AG04449 (cell line): ENCODE results near the gene DLGAP3.

ENCODE experiments used
- CTCF ChIA-PET: fragments of 350-600 bp; formaldehyde crosslinking; extraction: SDS; loops from one replicate; lab custom pipeline; 2021; ENCODE audit warnings: antibody characterized with exemption; lab: Yijun Ruan, JAX
- POLR2A ChIA-PET: fragments of 400-600, 350-600 bp; formaldehyde crosslinking; extraction: SDS; loops from one replicate; lab custom pipeline; 2020; ENCODE audit warnings: antibody characterized with exemption, inconsistent platforms; lab: Yijun Ruan, JAX
- DNase-seq: peaks from one replicate; pipeline ENCODE4 v3.0.0-alpha.2; 2010; ENCODE audit warnings: low read depth, low spot score
- H3K4me3 ChIP-seq: 2 replicates; pipeline ENCODE4 v1.5.1; 2011; ENCODE audit warnings: low read depth, mild to moderate bottlenecking, control low read depth, low read length
- CTCF ChIP-seq: IDR thresholded peaks from one replicate; pipeline ENCODE4 v1.5.1; 2011; ENCODE audit warnings: mild to moderate bottlenecking, moderate library complexity, low read length, control low read depth, inconsistent platforms; ENCODE audit not compliant: insufficient read depth; ENCODE audit errors: missing control alignments

DLGAP3 gene

DNA sequence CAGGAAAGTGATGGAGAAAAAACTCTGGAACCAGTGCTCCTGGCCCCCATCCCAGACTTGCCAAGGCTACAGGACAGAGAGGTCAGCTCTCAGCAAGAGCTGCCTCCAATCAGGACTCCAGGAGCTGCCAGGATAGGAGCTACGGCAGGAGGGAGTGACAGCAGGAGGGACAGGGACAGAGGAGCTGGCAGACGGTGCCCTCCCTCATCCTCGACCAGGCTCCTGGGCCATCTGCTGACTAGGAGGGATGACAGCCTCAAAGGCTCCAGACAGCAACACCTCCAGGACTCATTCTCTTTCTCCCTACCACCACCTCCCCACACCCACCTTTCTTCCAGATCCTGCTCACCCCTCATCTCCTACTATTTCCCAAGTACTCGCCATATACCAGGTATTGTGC, 22.7 kb downstream of the DLGAP3 start:
- no peak for TF ChIP-seq CTCF
- DNase-seq = no peak
- H3K4me3 ChIP-seq = no peak overlapping the region
- POLR2A ChIA-PET = no interaction called here
- CTCF ChIA-PET = interaction anchor here (1.2 kb wide), 1 partner anchor 10 kb away, joined by 3 read pairs; no protein-coding TSS in a partner anchor

DNA sequence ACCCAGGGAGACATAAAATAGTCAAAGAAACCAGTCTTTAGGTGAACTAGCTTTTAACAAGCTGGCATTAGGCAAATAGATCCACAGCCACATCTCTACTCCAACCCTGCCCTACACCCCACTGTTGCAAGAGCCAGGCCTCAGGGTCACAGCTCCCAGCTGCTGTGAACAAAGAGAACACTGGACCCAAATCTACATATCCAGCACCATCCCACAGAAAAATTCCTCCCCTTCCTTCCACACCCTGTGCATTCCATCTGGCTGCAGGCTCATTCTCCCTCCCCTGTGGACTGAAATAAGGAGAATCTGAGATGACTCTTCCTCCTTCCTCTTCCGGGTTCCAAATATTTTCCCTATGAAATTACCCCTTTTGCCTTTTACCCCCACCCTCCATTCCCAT, 23.2 kb downstream of the DLGAP3 start:
- CTCF ChIA-PET = interaction anchor here (1.2 kb wide), 1 partner anchor 11 kb away, joined by 3 read pairs; no protein-coding TSS in a partner anchor

DNA sequence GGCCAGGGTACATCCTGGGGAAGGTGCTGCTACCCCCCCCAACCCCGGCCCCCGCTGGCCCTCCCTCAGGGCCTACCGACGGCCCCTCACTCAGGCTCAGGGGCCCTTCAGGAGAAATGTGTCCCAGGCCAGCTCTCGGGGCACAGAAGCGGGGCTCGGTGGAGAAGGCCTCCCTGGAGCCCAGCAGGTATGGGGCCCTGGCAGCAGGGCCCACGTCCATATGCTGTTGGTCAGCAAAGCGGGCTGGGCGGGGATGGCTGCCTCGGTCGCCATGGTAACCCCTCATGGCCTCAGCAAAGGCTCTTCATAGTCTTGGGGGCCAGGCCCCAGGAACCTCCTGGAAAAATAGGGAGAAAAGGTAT, 24.4 kb downstream of the DLGAP3 start:
- POLR2A ChIA-PET = no interaction called here
- DNase-seq = no peak
- CTCF ChIA-PET = no interaction called here
- no peak for TF ChIP-seq CTCF
- H3K4me3 ChIP-seq = no peak overlapping the region

More for the DNA sequence above, 23.2 kb downstream of the DLGAP3 start:
- no peak for DNase-seq
- TF ChIP-seq CTCF = no peak
- POLR2A ChIA-PET = no interaction called here
- no peak overlapping the region for H3K4me3 ChIP-seq

GRCh38 chr1:34904236-34905097, 25.0 kb downstream of the DLGAP3 start:
- no peak for TF ChIP-seq CTCF
- DNase-seq = no peak
- no peak overlapping the region for H3K4me3 ChIP-seq
- ChIA-PET POLR2A (no interaction called here), CTCF (no interaction called here)

DNA sequence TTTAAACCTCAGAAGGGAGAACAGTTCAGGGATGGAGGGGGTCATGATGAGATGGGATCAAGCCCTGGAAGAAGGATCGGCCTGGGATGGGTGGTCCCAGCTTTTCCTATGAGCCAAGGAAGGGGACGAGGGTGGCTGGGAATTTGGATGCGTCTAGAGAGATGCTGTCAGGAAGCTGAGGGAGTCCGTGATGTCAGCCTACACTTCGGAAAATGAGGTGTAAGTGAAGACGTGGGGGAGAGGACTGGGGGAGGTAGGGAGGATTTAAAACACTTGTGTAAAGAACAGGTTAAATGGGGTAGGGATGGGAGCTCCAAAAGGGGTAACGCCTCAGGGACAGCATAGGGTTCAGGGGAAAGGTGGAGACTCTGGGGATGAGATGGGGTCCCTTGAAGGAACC, 27.5 kb downstream of the DLGAP3 start:
- DNase-seq = no peak
- ChIA-PET CTCF (no interaction called here), POLR2A (no interaction called here)
- no peak overlapping the region for H3K4me3 ChIP-seq
- no peak for TF ChIP-seq CTCF

GRCh38 chr1:34900775-34901502, 28.5 kb downstream of the DLGAP3 start:
- POLR2A ChIA-PET = no interaction called here
- H3K4me3 ChIP-seq = no peak overlapping the region
- CTCF ChIA-PET = no interaction called here

More at GRCh38 chr1:34900775-34901502, 28.5 kb downstream of the DLGAP3 start:
- DNase-seq = no peak
- no peak for TF ChIP-seq CTCF
